NCI-H526 (cell line): Measurements from ENCODE around the gene ABCB9.

Experiments used
- DNase-seq, 2 experiments: peaks; one replicate each; lab custom pipeline; 2025; lab: John Stamatoyannopoulos, UW

ABCB9 gene

DNA sequence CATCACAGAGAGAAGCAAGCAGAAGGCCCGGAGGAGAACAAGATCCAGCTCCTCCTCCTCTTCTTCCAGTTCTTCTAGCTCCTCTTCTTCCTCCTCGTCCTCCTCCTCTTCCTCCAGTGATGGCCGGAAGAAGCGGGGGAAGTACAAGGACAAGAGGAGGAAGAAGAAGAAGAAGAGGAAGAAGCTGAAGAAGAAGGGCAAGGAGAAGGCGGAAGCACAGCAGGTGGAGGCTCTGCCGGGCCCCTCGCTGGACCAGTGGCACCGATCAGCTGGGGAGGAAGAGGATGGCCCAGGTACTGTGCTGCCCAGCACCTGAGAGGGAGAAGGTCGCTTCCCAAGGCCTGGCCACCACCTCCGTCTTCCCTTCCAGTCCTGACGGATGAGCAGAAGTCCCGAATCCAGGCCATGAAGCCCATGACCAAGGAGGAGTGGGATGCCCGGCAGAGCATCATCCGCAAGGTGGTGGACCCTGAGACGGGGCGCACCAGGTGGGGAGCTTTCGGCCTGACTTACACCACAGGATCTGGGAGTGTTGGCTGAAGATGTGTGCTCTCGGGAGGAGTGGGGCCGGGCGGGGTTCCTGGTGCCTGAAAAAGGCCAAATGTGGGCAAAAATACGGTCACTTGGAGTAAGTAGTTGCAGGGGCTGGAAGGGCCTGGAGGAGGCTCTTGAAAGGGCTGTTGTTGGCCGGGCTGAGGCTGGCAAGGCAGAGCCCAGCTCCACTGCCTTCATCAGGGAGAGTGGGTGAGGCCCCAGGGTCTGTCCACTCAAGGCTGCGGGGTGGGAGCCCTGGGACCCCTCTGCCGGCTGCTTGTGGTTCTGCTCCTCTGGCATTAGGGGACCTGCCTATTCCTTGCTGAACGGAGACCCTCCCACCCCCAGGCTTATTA is 15.6 kb upstream of the ABCB9 start:
- no peak for DNase-seq

DNA sequence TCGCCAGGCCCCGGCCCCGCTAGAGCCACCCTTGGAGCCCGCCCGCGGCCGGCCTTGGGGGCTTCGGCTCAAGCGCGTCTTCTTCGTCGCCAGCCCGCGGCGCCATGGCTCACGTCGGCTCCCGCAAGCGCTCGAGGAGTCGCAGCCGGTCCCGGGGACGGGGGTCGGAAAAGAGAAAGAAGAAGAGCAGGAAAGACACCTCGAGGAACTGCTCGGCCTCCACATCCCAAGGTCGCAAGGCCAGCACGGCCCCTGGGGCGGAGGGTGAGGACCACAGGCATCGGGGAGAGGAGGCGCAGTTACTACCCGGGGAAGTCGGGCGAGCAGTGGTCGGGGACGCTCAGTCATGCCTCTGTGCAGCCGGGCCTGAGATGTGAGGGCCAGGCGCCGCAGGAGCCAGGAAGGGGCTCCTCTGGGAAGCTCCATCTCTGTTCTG is 14.8 kb upstream of the ABCB9 start:
- DNase-seq = peak in 1 of 2 experiments; percentile 63

DNA sequence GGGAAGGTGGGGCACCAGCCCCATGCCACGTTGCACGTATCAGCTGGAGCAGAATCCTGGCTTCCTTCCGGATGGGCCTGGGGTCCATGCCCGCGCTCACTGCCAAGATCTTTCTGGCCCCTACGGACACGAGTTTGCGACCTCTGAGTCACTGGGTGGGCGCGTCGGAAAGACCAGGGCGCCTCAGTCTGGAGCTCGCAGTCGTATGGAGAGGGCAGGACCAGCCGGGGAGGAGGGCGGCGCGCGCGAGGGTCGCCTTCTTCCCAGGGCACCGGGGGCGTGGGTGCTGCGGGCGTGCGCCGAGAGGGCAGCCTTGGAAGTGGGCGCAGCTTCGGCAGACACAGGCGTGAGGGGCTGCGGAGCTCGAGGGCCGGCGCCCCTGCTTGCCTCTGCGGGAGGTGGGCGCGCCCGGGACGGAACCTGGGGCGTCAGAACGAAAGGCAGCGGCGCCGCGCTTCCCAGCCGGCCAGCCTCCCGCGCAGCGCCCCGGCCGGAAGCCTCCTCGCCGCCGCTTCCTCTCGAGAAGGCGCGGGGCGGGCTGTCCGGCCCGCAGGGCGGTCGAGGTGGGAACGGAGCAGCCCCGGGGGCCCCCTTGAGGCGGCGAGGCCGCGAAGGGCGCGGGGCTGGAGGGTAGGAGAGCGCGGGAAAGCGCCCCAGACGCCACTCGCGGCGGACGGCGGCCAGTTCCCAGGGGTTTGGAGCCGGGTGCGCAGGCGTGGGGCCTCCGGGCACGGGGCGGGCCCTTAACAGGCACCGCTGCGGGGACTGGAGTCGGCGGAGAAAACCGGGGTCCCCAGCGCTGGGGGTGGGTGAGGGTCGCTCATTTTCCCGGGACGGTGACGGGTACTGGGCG is 14.1 kb upstream of the ABCB9 start, which contains the start of gene ARL6IP4:
ARL6IP4 (plus strand) TSS at position 499 of the 853 bp plus-strand sequence. CDS start 459 bp downstream, outside the sequence.
- DNase-seq = peak in 1 of 2 experiments; percentile 83

DNA sequence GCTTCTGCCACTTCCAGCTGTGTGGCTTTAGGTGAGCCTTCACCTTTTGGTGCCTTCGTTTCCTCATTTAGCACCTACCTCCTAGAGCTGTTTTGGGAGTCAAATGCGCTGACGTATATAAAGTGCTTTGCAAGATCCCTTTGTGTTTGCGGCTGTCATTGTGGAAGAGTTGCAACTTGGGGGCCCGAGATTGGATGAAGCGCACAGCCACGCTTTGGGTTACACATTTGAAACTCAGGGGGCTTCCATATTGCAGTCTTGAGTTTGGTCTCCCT is 13.6 kb upstream of the ABCB9 start:
- peak; percentile 56 to 64 for DNase-seq

DNA sequence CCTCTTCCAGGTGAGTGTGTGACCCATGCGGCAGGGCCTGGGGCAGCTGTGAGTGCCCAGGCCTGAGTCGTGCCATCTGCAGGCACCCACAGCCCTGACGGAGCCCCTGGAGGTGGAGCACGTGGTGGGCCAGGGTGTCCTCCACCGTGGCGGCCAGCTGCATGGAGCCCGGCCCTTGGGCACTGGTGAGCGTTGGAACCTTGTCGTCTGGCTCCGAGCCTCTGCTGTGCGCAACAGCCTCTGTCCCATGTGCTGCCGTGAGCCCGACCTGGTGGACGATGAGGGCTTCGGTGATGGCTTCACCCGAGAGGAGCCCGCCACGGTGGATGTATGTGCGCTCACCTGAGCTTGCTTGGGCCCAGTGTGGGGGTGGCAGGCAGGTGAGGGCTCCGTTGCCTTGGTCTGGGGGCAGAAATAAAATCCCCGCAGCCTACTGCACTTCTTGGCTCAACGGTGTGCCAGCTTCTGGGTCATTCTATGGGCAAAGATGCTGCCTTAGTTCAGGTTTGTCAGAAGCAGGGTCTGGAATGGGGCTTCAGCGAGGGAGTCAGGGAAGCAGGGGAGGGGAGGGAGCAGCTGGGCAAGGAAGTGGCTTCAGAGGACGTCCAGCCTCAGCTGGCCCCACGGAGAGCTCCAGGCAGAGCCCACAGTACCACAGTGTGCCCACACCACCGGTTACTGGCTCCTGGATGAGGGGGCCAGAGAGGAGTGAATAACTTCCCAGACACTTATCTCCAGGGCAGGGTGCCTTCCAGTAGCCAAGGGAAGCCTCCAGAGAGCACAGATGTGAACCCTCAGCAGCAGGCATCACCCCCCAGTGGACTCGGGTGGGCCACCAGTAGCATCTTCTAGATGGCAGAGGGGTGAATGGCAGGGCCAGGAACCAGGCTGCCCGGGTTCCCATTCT is 13.0 kb upstream of the ABCB9 start:
- DNase-seq = no peak

DNA sequence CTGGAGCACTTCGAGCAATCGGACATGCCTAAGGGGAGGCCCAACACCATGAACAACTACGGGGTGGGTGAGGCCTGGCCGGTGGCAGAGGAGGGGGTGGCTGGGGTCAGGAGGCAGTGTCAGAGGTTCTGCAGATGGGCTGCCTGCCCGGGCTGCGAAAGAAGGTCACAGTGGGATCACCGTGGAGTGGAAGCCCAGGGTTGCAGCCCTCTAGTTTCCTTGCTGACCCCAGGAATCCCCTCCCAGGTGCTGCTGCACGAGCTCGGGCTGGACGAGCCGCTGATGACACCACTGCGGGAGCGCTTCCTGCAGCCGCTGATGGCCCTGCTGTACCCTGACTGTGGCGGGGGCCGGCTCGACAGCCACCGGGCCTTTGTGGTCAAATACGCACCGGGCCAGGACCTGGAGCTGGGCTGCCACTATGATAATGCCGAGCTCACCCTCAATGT is 12.3 kb upstream of the ABCB9 start:
- DNase-seq = no peak

DNA sequence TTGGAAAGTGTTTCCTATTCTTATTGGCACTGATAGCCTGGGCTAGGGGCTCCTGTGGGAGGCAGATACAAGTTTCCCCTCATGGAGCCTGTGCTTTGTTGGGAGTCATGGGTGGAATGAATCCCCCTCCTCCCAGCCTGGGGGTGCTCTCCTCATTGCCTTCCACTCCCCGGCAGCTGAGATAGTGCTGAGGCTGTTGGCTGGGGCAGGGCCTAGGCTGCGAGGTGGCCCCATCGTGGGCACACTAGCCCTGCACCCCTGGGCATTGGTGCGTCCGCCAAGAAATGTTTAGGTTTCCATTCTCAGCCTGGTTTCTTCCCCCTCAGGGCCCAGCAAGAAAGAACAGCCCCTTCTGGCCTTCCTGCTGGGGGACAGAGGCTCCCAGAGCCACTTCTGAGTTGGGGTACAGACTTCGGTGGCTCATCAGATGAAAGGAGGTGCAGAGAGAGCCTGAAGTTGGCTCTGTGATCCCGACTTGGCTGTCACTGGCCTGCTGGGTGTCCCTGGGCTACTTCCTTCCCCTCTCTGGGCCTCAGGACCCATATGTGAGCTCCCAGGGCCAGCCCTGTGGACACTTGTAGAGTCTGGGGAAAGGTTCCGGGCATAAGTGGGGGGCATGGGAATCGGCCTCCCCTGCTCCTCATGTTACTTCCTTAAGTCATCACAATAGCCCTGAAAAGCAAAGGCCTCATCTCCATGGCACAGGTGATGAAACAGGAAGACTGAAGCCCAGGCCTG is 11.6 kb upstream of the ABCB9 start:
- DNase-seq = no peak

DNA sequence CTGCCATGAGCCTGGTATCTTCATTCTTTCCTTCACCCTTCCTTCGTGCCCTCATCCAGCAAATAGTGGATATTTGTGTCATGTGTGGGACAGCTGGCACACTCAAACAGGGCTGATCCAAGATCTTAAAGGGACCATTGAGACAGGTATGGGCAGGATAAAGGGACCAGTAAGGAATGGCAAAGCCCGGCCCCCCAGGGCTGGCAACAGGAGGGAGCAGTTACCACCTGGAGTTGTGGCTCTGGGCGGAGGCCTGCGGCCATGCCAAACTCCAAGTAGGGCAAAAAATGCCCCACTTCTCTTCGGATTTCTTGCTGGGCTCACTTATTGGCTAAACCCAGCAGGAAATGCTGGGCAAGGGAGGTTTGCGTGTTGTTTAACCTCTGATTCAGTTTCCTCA is 10.9 kb upstream of the ABCB9 start:
- no peak for DNase-seq

DNA sequence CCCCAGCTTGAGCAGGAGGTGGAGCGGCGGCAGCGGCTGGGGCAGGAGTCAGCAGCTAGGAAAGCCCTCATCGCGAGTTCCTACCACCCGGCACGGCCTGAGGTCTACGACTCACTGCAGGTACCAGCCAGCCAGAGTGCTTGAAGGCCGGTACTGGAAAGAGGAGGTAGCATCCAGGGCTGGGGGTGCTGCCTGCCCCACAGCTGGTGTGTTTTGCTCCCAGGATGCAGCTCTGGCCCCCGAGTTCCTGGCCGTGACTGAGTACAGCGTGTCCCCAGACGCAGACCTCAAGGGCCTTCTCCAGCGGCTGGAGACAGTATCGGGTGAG is 10.3 kb upstream of the ABCB9 start:
- DNase-seq = no peak

DNA sequence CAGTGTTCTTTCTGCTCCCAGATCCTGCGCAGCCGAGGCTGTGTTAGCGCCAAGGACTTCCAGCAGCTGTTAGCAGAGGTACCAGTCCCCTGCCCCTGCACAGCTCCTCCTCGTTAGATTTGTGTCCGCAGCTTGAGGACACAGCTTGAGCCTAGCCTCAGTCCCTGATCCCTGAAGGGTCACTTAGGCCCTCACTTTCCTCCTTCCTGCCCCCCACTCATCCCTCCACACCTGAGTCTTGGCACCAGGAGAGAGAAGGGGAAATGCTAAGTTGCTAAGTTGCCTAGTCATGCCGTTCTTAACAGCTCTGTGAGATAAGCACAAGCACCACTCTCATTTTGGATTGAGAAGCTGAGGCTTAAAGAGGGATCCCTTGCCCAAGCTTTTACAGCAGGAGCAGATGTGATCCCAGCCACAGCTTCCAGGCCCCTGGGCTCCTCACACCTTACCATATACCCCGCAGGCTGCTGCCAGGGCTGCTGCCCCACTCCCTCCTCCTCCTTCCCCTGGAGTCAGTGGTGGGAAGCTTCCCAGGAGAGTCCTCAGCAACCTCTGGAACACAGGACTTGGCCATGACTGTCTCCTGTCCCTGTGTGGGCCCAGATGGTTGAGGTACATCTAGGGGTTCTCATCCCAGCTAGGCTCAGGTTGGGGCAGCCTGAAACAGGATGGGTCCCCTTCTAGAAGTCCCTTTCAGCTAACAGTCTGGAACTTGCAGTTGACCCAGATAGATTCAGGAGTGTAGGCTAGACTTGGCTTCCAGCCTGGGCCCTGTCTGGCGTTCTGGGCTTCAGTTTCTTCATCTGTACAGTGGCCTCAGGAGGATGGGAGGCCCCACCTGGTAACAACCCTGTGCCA is 9.8 kb upstream of the ABCB9 start:
- DNase-seq = no peak

DNA sequence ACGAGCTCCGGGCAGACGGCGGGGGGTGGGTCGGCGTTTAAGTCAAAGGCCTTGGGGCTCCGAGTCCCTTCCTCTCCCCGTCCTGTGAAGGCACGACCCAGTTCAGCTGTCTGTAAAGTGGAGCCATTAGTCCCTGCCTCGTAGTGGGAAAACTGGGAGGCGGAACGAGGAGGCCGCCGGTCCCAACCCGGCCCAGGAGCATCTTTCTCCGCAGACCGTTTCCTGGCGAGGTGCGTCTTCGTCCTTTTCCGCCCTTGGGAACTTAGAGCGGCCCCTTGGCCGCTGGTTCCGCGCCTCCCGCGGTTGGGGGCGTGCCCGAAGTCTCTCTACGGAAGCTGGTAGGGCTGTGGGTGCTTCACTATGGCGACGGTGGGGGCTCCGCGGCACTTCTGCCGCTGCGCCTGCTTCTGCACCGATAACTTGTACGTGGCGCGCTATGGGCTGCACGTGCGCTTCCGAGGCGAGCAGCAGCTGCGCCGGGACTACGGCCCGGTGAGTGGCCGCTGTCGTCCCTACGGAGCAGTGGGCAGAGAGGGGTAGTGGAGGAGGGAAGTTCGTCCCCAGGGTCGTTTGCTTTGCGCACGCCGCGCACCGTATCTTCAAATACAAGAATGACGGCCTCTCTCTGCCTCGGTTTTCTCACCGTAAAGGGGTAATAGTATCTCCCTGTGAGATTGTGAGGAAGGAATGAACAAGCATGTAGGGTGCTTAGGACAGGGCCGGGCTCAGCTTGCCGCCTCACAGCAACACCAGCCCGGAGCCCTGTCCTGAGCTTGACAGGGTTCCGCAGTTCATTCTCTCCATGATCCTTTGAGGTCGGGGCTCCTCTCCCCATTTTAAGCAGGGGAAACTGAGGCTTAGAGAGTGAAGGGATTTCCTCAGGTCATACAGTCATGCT is 8.9 kb upstream of the ABCB9 start, which contains the start of gene OGFOD2:
OGFOD2 (plus strand) TSS at position 353 of the 898 bp plus-strand sequence; CDS start at position 361, 8 bp downstream.
- peak; percentile 85 to 96 for DNase-seq

DNA sequence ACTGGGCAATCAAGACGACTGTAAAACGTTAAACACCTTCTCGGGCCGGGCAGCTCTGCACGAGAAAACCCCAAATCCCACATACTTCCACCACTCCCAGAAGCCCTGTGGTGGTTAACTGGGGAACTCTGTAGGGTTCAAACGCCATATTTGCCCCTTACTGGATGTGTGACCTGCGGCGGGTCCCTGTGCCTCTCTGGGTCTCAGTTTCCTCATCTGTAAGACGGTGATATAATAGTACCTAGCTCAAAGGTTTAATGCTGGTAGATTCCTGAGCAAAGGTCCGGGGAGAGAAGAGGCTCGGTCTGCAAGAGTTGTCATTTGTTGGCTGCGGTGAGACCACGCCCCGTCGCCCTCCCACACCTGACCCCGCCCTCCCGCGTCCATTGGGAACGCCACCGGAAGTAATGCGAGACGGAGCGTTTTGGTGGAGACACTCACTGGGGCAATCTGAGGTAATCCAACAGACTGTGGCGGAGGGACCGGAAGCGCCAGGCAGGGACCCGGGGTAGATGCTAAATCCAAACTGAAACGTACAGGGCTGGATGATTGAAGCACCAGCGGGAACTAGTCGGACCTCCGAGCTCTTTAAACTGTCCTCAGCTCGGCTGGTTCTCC is 8.1 kb upstream of the ABCB9 start:
- peak; percentile 95 to 99 for DNase-seq

DNA sequence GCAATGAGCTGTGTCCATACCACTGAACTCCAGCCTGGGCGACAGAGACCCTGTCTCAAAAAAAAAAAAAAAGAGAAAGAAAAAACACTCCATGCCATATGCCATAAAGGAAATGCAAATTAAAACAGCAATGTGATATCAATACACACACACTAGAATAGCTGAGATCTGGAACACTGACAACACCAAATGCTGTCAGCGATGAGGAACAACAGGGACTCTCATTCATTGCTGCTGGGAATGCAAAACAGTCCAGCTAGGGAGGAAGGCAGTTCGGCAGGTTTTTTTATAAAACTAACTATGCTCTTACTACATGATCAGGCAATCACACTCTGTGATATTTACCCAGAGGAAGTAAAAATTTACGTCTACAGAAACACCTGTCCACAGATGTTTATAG is 3.4 kb upstream of the ABCB9 start:
- DNase-seq = peak; percentile 96 to 99

DNA sequence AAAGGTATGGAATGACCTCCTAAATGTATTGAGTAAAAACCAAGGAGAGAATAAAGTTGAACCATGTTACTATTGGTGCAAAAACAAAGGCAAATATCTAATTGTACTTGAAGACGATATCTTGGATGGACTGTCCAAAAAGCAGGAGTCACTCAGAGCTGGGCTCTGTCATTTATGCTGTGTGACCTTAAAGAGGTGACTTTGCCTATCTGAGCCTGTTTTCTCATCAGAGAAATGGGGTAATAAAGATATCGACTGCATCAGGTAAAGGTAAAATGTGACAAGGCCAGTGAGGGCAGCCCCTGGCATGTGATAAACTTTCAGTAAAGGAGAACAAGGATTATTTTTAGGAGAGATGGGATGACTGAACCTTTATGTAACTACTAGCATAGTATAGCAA is 1.8 kb upstream of the ABCB9 start:
- DNase-seq = no peak

DNA sequence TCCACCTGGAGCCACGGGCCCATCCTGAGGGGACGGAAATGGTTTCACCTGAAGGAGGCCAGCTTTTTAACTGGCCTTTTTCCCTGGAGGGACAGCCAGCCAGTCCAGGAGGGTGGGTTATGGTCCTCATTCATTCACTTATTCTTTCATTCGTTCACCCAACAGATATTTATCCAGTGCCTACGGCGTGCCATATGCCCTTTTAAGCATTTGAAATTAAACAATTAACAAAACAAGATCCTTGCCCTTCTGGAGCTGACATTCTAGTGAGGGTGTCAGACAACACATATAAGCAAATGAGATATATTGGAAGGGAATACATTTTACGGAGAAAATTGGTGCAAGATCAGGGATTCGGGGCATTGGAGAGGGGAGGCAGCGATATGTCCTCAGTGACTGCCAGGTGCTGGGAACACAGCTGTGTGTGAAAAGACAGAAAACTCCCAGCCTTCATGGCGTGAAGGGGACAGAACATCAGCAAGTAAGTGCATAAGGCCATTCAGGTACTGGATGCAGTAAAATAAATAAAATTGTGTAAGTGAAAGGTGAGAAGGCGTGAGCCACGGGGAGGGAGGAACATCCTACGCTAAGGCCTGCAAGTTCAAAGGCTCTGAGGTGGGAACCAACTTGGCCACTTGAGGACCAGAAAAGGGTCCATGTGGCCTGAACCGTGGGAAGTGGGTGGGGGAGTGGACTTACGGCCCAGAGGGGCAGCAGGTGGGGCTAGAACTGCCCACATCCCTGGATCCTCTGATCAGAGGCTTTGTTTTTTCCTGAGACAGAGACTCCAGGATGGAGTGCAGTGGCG is 684 bp upstream of the ABCB9 start:
- DNase-seq = no peak

DNA sequence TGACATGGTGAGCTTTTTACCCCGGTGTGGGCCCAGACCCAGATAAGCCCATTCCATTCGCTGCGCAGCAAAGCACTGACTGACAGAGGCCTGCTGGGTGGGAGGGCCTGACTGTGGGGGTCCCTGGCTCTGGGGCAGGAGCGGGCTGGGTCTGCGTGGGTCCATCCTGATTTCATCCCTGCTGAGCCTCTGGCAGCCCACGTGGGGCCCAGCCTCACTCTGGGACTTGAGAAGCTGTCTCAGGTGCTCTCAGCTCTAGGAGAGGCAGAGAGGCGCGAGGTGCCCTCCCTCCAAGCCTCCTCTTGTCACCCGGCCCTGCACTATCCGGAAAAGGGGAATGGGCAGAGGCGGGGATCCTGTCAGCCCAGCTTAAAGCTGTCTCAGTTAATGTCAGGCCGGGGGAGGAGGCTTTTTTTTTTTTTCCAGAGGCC is 927 bp downstream of the ABCB9 start:
- DNase-seq = peak; percentile 28 to 62

DNA sequence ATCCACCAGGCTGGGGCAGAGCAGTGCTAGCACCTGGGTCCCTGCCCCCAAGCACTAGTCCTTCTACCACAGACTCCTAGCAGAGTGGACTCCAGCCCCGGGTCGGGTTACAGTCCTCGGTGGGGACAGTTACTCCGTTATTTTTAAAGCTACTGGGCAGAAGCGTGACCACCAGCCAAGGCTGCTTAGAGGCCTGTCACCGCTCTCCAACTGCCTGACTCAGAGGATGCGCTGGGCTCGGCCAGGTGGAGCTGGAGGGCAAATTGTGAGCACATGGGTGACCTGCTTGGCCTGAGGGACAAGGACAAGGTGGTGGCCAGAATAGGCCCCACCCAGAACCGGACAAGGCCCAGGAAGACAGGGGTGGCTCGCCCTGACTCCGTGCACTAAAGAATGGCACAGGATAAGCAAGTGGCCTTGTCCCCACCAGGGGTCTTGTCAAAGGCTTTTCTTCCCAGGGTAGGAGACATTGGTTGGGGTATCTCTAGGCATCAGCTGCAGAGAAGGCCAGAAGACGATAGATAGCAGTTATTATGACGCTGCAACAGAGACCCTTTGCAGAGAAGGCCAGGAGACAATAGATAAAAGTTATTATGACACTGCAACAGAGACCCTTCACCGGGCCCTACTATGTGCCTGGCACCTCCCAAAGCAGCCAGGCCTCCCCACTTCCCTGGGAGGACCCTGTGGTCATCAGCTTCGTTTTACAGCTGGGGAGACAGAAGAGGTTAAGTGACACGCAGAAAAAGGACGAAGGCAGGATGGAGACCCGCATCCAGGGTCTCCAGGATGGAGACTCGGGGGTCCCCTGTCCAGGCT is 1.6 kb downstream of the ABCB9 start:
- peak in 1 of 2 experiments; percentile 36 for DNase-seq
